ENCODE results near the gene JAKMIP2.

DNA sequence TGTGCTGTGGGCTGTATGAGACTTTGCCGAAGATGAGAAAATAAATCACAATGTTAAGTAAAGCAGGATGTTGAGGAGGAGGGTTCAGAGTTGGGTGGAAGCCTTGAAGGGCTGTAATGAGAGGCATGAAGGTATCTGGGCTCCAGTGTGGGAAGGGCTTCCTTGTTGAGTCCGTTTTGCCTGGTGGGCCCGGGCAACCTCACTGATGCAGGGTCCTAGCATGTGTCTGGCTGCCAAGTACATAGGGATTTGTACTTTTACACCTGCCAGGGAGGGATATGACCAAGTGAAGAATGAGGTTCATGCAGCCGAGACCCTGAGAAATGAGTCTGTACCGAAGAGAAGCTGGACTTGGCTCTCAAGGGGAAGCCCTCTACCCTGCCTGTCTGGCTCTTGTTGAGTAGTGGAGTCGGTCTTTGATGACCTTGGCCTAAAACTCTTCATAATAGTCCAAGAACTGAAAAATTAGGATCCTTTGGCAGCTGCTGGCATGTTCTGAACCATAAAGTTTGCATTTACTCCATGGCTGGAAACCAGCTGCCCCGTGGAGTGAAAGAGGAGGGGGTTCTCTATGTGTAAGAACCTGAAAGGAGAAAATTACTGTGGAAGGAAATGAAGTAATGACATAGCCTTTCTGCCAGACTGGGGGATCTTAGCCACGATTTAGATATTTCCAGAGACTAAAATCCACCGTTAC is 213.7 kb downstream of the JAKMIP2 start:
- no peak for TF ChIP-seq POLR2AphosphoS5 (IDR thresholded peaks at IDR 0.05; ENCODE audit: borderline replicate concordance, low read depth, low read length)
- TF ChIP-seq EZH2 (IDR thresholded peaks at IDR 0.05): no peak

All from SK-N-MC (cell line).